ENCODE measurements around the gene CRYGD.
"Not testable (repeated sequence)": the region's sequence is repeated elsewhere in the genome, so short reads cannot be mapped to it uniquely, and the experiment has no call there.

The CRYGD gene

DNA sequence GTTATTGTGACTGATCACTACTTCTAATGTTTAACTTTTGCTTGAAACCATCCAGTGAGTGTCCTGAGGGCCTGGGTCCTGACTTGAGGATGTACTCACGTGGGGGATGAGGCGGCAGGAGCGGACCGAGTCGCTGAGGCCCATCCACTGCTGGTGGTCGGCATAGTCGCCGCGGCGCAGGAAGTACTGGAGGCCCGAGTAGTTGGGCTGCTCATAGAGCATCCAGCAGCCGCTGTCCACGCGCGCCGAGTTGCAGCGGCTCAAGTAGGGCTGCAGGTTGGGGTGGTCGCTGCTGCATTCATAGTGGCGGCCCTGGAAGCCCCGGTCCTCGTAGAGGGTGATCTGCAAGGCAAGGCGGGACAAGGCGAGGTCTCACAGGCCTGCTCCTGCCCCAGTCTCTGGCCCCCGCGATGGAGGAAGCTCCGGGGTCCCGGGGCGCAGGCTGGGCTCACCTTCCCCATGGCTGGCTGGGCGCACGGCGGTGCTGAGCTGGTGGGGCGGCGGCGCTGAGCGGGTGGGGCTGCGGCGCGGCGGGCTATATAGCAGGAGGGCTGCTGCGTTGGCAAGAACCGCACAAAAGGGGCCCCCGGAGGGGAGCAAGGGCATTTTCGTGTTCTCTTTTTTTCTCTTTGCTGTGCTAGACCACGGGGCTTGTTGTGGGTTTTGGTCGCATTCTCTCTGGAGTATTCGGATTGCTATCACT lies at the start of gene CRYGD:
Gene CRYGD (minus strand): TSS at position 512 of the 703 bp plus-strand sequence. CDS start 51 bp downstream, at position 461.
- H3K27ac Mint-ChIP-seq; DNase-seq (ENCODE audit: low spot score in 2 of 2); H3K36me3 Mint-ChIP-seq; H3K4me3 Mint-ChIP-seq; H3K4me1 Mint-ChIP-seq; H3K9me3 Mint-ChIP-seq: not testable (repeated sequence)
- peak; percentile 48 for ATAC-seq

DNA sequence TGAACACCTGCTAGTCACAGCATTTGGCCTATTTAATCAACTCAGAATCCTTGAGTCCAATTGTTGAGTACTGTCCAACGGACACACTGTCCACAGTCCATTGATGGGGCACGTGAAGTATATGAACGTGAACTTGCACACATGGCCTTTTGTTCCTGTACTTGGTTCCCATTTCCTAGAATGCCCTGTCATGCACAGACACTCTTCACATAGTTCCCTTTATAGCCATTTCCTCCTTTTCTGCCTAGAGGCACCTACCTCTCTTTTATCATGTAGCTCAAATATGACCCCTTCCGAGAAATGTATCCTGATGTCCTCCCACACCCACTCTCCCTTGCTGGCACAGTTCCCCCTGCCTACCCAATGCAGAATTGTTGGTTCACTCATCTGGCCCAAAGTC lies 47.8 kb upstream of the CRYGD start:
- peak; percentile 22 for ATAC-seq
- no peaks in the 10 kb centered on the region for H3K36me3 Mint-ChIP-seq
- no peaks in the 10 kb centered on the region for H3K9me3 Mint-ChIP-seq
- H3K27ac Mint-ChIP-seq, result no peak overlapping the region
- no peak overlapping the region for H3K4me3 Mint-ChIP-seq
- H3K4me1 Mint-ChIP-seq, result no peaks in the 10 kb centered on the region
- DNase-seq (ENCODE audit: low spot score in 2 of 2), result no peak

DNA sequence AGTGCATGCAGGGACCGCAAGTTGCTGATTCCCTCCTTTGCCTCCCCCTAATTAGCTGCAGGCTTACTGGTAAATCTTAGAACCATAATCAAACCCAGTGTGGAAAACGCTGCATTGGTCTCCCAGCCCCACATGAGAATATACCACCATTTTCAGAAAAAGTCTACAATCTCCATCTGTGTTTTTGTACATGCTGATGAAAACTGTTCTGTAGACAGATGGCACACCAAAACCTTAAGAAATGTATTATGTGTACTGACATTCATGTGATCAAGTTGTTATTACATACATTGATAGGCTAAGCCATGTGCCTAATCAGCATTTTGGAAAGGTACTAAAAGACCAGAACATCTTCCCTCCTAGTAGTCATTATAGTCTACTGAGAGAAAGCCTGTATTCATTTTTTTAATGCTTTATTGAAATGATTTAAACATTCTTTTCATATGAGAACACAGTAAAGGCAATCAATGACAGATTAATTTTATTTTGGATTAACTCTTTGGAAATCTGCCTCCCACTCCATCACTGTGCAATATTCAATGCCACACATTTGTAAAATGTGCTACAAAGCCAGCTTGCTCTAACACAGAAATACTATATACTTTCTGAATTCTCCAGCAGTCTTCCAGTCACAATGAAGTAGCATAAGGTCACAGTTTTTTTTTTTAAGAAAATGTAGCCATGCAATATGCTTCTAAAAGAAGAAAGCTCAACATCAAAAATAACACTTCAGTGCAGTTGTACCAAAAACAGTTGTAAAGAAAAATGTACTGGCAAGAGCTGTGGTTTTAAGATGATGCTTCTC lies 40.8 kb upstream of the CRYGD start:
- Mint-ChIP-seq H3K4me3 (no peak overlapping the region), H3K27ac (no peak overlapping the region), H3K36me3 (no peaks in the 10 kb centered on the region), H3K9me3 (no peaks in the 10 kb centered on the region), H3K4me1 (no peaks in the 10 kb centered on the region)
- ATAC-seq (no peak), DNase-seq (ENCODE audit: low spot score in 2 of 2) (no peak)

DNA sequence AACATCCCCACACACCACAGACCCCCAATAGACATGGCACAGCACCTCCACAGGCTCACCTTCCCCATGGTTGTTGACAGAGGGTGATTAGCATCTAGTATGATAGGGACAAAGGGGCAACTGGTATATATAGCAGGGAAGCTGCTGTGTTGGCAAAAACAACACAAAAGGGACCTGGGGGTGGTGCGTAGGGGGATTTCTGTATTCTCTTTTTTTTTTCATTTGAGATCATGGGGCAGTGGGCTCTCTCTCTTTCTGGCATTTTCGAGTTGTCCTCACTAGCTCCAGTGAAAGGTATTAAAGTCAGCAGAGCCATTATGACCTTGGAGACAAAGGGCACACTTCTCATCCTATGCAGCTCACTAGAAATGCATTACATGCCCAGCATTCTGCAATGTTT lies 39.2 kb upstream of the CRYGD start, which contains the start of gene CRYGA:
Gene CRYGA (minus strand): TSS at position 101 of the 400 bp plus-strand sequence. CDS start 33 bp downstream, at position 68.
- ATAC-seq (no peak), DNase-seq (ENCODE audit: low spot score in 2 of 2) (no peak)
- Mint-ChIP-seq H3K4me1 (no peaks in the 10 kb centered on the region), H3K4me3 (no peak within 1 kb of the TSS), H3K27ac (no peak within 1 kb of the TSS), H3K9me3 (no peaks in the 10 kb centered on the region), H3K36me3 (no peaks in the 10 kb centered on the region)

DNA sequence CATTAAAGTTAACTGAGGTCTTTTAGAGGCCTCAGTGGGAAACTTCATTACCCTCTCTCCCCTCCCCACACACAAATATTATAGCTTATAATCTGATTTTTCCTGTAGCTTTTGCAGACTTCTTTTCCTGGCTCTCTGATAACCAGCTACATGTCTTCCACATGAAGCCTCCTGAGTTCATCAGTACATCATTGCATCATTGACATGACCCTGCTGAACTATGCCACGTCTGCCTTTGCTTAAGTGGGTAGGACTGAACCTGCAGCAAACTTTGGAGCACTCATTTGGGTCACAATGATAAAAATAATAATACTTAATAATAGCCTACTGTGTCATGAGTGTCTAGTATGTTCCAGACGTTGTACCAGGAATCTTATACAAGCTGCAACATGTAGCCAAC lies 32.1 kb upstream of the CRYGD start:
- H3K36me3 Mint-ChIP-seq, result no peaks in the 10 kb centered on the region
- no peak overlapping the region for H3K4me3 Mint-ChIP-seq
- ATAC-seq (no peak), DNase-seq (ENCODE audit: low spot score in 2 of 2) (no peak)
- no peaks in the 10 kb centered on the region for H3K4me1 Mint-ChIP-seq
- no peak overlapping the region for H3K27ac Mint-ChIP-seq
- H3K9me3 Mint-ChIP-seq, result no peaks in the 10 kb centered on the region

DNA sequence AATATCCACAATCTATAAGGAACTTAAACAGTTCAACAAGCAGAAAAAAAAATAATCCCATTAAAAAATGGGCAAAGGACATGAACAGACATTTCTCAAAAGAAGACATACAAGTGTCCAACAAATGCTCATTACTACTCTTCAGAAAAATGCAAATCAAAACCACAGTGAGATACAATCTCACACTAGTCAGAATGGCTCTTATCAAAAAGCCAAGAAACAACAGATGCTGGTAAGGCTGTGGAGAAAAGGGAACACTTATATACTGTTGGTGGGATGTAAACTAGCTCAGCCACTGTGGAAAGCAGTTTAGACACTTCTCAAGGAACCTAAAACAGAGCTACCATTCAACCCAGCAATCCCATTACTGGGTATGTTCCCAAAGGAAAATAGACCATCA lies 28.8 kb upstream of the CRYGD start:
- Mint-ChIP-seq H3K27ac (no peak overlapping the region), H3K4me3 (no peak overlapping the region), H3K36me3 (no peaks in the 10 kb centered on the region), H3K9me3 (no peaks in the 10 kb centered on the region), H3K4me1 (no peaks in the 10 kb centered on the region)
- DNase-seq (ENCODE audit: low spot score in 2 of 2), result no peak
- ATAC-seq, result no peak

DNA sequence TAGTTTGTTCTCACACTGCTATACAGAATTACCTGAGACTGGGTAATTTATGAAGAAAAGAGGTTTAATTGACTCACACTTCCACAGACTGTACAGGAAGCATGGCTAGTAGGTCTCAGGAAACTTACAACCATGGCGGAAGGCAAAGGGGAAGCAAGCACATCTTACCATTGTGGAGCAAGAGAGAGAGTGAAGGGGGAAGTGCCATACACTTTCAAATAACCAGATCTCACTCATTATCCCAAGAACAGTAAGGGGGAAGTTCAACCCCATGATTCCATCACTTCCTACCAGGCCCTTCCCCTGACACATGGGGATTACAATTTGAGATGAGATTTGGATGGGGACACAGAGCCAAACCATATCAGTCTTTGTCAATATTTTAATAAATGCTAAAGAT lies 26.6 kb upstream of the CRYGD start:
- H3K9me3 Mint-ChIP-seq, result no peaks in the 10 kb centered on the region
- no peaks in the 10 kb centered on the region for H3K36me3 Mint-ChIP-seq
- no peak overlapping the region for H3K27ac Mint-ChIP-seq
- H3K4me3 Mint-ChIP-seq, result no peak overlapping the region
- no peaks in the 10 kb centered on the region for H3K4me1 Mint-ChIP-seq
- ATAC-seq (no peak), DNase-seq (ENCODE audit: low spot score in 2 of 2) (no peak)

DNA sequence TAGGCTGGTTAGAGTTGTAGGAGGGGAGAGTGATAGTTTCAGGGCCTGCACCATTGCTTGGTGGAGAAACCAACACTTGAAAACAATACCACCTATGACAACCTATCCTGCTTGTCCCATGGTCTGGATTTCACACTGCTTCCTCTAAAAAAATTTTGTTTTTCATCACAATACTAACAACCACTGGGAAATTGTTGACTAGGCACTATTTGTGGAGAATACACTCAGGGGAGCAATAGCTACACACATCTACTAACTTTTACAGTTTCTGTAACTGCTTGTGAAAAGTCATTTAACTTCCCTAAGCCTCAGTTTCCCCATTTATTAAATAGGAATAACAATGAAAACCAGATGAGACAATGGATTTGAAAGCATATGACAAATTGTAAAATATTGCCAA lies 25.8 kb upstream of the CRYGD start:
- no peaks in the 10 kb centered on the region for H3K36me3 Mint-ChIP-seq
- no peak for DNase-seq (ENCODE audit: low spot score in 2 of 2)
- no peaks in the 10 kb centered on the region for H3K4me1 Mint-ChIP-seq
- H3K9me3 Mint-ChIP-seq, result no peaks in the 10 kb centered on the region
- H3K4me3 Mint-ChIP-seq, result no peak overlapping the region
- H3K27ac Mint-ChIP-seq, result no peak overlapping the region
- no peak for ATAC-seq

DNA sequence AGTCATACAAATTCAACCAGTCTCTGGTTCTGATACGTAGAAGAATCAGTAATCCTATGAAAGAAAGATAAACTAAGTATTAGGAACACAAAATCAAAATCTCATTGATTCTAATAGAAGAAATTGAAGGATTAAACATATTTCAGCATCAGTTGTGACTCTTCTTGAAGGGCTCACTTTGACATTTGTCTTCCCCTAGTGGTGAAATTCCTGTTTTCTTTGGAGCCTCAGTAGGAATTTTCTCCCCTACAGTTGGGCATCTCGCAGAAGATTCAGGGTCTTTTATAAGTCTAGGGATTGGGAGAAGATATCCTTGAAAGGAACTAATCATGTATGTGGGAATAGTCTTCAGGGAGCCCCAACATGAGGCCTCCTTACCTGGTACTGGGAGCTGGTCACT lies 24.5 kb upstream of the CRYGD start:
- no peaks in the 10 kb centered on the region for H3K36me3 Mint-ChIP-seq
- DNase-seq (ENCODE audit: low spot score in 2 of 2) (no peak), ATAC-seq (no peak)
- H3K9me3 Mint-ChIP-seq, result no peaks in the 10 kb centered on the region
- H3K4me3 Mint-ChIP-seq, result no peak overlapping the region
- no peak overlapping the region for H3K27ac Mint-ChIP-seq
- H3K4me1 Mint-ChIP-seq, result no peaks in the 10 kb centered on the region

DNA sequence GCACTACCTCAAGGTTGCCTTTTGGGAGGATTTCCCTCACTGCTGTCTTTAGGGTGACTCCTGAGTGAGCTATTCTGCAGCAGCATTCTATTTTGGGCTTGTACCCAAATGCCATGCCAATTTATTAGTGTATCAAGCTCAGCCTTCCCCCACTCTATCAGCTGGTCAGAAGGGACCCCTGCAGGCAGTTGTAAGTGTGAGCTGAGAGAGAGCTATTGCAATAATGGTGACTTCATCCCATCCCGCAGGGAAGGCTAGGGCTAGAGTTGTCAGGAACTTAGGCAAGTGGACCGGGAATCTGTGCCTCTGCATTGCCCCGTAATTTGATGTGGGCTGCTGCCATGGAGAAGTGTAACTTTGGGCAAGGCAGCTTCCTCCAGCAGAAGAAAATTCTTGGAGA lies 23.4 kb upstream of the CRYGD start:
- no peak for ATAC-seq
- Mint-ChIP-seq H3K4me1 (no peaks in the 10 kb centered on the region), H3K36me3 (no peaks in the 10 kb centered on the region), H3K9me3 (no peaks in the 10 kb centered on the region), H3K27ac (no peak overlapping the region), H3K4me3 (no peak overlapping the region)
- no peak for DNase-seq (ENCODE audit: low spot score in 2 of 2)

DNA sequence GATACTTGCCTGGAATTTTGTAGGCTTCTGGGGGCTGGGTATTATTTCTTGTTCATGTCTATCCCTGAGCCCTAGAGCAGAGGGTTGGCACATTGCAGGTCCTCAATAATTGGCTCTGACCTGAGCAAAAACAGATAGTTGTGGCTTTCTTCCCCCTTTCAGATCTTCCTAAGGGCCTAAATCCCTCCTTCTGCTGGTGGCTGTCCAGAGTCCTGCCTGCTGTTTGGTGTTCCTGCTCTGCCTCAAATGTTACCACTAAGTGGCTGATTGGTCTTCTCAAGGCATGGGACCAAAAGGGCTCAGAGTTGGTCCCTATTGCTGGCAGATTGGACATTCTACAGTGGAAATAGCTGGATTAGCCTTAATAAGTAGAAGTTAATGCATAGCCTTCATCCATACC lies 22.7 kb upstream of the CRYGD start:
- H3K36me3 Mint-ChIP-seq, result no peaks in the 10 kb centered on the region
- no peak for DNase-seq (ENCODE audit: low spot score in 2 of 2)
- no peaks in the 10 kb centered on the region for H3K9me3 Mint-ChIP-seq
- H3K4me1 Mint-ChIP-seq, result no peaks in the 10 kb centered on the region
- no peak overlapping the region for H3K4me3 Mint-ChIP-seq
- ATAC-seq, result peak; percentile 11
- H3K27ac Mint-ChIP-seq, result no peak overlapping the region

DNA sequence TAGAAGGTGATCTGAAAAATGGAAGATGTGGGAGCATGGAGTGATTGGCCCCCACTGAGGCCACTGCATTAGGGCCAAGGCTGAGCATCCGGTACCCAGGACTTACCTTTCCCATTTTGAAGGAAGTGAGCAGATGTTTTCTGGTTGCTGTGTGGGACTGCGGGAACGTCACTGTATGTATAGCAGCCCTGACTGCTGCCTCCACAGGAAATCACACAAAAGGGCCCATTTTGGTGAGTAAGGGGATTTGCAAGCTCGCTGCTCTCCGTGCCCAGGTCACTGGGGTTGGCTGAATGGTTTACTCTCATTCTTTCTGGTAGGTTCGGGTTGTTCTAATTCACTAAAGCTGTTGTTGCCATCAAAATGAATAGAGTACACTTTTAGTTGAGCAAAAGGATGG lies 21.7 kb upstream of the CRYGD start, which contains the start of gene CRYGB:
Gene CRYGB (minus strand): TSS at position 153 of the 400 bp plus-strand sequence. CDS start 38 bp downstream, at position 115.
- Mint-ChIP-seq H3K9me3 (no peaks in the 10 kb centered on the region), H3K27ac (no peak within 1 kb of the TSS), H3K36me3 (no peaks in the 10 kb centered on the region), H3K4me3 (no peak within 1 kb of the TSS), H3K4me1 (no peaks in the 10 kb centered on the region)
- ATAC-seq (no peak), DNase-seq (ENCODE audit: low spot score in 2 of 2) (no peak)

DNA sequence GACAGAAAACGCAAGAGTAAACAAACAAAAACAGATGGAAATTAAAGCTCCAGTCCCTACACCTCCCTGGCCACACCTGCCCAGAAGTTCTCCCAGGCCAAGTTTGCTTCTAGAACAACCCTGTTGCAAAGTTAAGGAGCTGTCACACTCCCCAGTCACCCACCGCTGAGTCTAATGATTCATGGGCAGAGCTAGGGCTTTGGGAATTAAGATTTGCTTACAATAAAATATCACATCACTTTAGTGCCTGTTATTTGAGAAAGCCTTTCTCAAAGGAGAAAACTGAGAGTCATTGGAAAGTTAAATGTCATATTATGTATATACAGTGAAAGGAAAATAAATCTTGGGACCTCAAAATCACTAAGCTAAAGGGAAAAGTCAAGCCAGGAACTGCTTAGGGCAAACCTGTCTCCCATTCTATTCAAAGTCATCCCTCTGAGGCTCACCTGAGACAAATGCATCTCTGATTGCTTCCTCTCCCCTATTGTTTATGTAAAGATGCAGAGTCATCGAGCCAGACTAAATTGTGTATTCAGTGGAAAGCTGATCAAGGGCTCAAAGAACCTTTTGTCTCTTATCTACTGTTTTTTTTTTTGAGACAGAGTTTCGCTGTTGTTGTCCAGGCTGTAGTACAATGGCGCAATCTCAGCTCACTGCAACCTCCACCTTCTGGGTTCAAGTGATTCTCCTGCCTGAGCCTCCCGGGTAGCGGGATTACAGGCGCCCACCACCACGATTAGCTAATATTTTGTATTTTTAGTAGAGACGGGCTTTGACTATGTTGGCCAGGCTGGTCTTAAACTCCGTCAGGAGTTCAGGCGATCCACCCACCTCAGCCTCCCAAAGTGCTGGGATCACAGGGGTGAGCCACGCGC lies 18.8 kb upstream of the CRYGD start:
- no peak overlapping the region for H3K27ac Mint-ChIP-seq
- H3K9me3 Mint-ChIP-seq, result no peaks in the 10 kb centered on the region
- H3K4me1 Mint-ChIP-seq, result no peaks in the 10 kb centered on the region
- no peak overlapping the region for H3K4me3 Mint-ChIP-seq
- no peaks in the 10 kb centered on the region for H3K36me3 Mint-ChIP-seq
- DNase-seq (ENCODE audit: low spot score in 2 of 2), result no peak
- ATAC-seq, result no peak

DNA sequence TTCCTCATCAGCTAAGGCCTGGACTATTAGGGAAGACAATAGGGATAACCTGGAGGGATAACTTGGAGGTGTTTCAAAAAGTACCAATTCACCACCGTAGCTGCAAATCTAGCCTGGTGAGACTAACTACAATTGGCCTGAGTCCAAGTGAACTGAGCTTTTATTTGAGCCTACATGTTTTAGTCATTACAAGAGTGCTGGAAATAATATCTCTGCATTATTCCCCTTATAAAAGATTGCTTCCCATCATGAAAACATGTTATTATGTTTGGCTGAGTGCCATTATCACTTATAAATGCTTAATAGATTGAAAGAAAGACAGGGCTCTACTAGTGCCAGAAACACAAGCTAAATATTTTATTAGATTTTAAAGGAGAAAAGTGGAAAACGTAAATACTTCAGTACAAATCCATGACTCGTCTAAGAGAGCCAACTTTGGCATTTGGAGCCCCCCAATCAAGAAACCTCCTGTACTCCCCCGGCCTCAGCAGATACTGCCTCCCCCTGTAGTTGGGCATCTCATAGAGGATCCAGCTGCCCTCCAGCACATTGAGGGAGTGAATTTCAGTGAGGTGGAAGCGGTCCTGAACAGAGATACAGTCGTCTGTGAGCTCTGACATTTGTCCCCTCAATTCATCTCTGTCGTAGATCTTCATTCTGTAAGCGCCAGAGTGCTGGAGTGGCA lies 18.1 kb upstream of the CRYGD start:
- Mint-ChIP-seq H3K27ac (no peak overlapping the region), H3K9me3 (no peaks in the 10 kb centered on the region), H3K4me1 (no peaks in the 10 kb centered on the region), H3K36me3 (no peaks in the 10 kb centered on the region), H3K4me3 (no peak overlapping the region)
- ATAC-seq (no peak), DNase-seq (ENCODE audit: low spot score in 2 of 2) (no peak)

DNA sequence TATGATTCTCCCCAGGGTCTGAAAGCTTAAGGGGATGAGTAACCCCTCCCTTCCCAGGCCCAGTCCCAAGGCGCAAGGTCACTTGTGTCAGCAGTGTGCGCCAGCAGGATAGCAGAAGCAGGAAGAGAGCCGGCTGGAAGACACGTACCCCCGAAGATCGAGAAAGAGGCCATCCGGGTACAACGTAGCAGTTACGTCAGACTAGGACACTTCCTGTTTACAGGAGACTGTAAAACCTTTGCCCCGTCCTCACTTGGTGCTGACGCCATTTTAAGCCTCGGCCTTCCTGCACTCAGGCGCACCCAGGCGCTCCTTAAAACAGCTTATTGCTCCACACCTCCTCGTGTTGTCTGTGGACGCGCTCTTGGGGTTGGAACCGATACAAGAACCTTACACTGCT lies 15.1 kb upstream of the CRYGD start:
- H3K9me3 Mint-ChIP-seq, result no peaks in the 10 kb centered on the region
- DNase-seq (ENCODE audit: low spot score in 2 of 2), result no peak
- H3K4me3 Mint-ChIP-seq, result no peak overlapping the region
- ATAC-seq, result no peak
- no peaks in the 10 kb centered on the region for H3K4me1 Mint-ChIP-seq
- no peak overlapping the region for H3K27ac Mint-ChIP-seq
- H3K36me3 Mint-ChIP-seq, result no peaks in the 10 kb centered on the region

All from stimulated activated effector memory CD8-positive, alpha-beta T cell treated with anti-CD3 and anti-CD28 coated beads, Interleukin-12 subunit alpha, Interleukin-12 subunit beta, amount 100 ng/mL, for 72 hours (primary cell).